Hypothalamus (tissue), 51 donors: ENCODE results near the gene ZER1.
"Not testable (repeated sequence)": the region's sequence is repeated elsewhere in the genome, so short reads cannot be mapped to it uniquely, and the experiment has no call there.

ENCODE experiments used
- DNase-seq, 51 donors: peaks; one replicate each; lab custom pipeline; 2025; lab: John Stamatoyannopoulos, UW

The ZER1 gene

DNA sequence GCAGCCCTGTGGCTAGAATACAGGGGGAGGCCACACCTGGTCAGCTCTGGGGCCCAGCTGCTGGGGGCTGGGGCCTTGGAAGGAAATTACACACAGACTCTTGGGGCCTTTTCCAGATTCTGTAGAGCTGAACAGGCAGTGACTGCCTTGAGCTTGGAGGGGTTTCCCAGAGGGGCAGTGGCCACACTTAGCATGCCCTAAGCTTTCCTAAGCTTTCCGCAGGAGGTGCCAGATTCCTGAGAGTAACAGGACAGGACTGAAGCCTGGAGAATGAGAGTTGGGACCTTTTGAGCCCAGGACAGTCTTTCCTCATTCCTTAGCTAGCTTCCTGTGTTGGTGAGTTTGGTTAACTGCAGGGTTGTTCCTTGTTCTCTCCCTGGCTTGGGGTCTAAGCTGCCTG is 16.7 kb upstream of the ZER1 start:
- DNase-seq = no peak

- DNase-seq = peak in 2 of 51 donors; percentile 19 to 39
Observed at GRCh38 chr9:128787659-128788058, 15.9 kb upstream of the ZER1 start.

DNA sequence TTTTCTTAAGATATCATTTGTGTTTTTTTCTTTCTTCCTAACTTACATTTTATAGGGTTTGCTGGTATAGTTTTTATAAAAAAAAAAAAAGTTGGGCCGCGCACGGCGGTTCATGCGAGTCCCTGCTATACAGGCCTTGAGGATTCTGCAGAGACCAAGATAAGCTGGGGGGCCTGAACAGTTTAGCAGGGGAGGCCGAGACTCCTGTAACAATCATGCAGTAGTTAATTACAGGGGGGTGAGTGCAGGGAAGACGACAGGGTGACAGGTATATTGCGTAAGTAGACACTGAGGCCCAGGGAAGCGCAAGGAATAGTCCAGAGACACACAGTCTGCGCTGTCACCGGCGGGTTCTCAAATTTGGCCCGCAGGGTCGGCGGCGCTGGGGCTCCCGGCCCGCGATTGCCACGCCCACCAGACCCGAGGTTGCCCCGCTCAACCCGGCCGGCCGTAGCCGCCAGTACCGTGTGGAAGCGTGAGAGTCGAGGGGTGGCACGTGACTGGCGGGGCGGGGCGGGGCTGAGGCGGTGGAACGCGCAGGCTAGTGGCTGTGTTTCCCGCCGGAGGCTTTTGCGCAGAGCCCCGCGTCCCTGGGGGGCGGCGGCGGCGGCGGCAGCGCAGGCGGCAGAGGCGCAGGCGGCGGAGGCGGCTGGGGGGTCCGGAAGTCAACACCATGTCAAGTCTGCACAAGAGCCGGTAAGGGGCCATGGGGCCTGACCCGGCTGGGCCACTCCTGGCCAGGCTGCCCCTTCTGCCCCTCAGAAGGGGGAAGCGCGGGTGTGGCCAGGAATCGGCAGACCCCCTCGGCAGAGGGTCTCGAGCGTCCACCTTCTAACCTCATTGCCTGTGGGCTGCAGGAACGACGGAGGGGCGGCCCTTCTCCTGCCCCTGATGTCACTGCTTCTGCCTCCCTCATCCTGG is 15.2 kb upstream of the ZER1 start, which contains the start of gene TBC1D13:
TSS of gene TBC1D13 (plus strand) at position 573 of the 921 bp plus-strand sequence. CDS start at position 674, 101 bp downstream.
- DNase-seq = peak; percentile 43 to 93 (median 82)

DNA sequence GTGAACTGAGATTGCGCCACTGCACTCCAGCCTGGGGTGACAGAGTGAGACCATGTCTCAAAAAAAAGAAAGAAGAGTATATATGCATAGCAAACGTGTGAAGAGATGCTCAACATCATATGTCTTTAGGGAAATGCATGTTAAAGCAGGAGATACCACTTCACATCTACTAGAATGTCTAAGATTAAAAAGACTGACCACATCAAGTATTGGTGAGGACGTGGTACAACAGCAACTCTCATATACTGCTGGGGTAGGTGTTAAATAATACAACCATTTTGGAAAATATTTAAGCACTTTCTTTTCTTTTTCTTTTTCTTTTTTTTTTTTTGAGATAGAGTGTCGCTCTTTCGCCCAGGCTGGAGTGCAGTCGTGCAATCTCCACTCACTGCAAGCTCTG is 13.7 kb upstream of the ZER1 start:
- no peak for DNase-seq

DNA sequence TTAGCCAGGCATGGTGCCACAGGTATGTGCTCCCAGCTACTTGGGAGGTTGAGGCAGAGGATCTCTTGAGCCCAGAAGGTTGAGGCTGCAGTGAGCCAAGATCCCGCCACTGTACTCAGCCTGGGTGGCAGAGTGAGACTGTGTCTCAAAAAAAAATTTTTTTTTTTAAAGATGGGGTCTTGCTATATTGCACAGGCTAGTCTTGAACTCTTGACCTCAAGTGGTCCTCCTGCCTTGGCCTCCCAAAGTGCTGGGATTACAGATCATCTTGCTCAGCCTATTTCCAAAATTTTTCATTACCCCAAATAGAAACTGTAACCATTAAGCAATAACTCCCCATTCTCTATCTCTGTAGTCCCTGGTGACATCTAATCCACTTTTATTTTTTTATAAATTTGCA is 10.9 kb upstream of the ZER1 start:
- no peak for DNase-seq

GRCh38 chr9:128781187-128782070 is 9.7 kb upstream of the ZER1 start:
- DNase-seq = no peak

DNA sequence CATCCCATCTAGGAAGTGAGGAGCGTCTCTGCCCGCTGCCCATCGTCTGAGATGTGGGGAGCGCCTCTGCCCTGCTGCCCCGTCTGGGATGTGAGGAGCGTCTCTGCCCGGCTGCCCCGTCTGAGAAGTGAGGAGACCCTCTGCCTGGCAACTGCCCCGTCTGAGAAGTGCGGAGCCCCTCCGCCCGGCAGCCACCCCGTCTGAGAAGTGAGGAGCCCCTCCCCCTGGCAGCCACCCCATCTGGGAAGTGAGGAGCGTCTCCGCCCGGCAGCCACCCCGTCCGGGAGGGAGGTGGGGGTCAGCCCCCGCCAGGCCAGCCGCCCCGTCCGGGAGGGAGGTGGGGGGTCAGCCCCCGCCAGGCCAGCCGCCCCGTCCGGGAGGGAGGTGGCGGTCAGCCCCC is 8.4 kb upstream of the ZER1 start:
- not testable (repeated sequence) for DNase-seq

- no peak for DNase-seq
Observed at GRCh38 chr9:128774804-128775203, 3.1 kb upstream of the ZER1 start.

DNA sequence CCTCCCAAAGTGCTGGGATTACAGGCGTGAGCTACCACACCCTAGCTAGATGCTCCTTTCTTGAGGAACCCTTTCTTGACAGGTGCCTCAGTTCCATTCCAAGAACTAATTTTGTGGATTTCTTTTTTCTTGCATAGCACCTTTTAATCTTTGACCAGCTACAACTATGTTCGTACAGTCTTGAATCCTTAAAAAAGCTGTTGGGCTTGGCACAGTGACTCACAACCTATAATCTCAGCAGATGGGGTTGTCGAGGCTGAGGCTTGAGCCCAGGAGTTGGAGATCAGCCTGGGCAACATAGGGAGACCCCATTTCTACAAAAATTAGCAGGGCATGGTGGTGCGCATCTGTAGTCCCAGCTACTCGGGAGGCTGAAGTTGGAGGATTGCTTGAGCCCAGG is 1.3 kb upstream of the ZER1 start:
- no peak for DNase-seq

DNA sequence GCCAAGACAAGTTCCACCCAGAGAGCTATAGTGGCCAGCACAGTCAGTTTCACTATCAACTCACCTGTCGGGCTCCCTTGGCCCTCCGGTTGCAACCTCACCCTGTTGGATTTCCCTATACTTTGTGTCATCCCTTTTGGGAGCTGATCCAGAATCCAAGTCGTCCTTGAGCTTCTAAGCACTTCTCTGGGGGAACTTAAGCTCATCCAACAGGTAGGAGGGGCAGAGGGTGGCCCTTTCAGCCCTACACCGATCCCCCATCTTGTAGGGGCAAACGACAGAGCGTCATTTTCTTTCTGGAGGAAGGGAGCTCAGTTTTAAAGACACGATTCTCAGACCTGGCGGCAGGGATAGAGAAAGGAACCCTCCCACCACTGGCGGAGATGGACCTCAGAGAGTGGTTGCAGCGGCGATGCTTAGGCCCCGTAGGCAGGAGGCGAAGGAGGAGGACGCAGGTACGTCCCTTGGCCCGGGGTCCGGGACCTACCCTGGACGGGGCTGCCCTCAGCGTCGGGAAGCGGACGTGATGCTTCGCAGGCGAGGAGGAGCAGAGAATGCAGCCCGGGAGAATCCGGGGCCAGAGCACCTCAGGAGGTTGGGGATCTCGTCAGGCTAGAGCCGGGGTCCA is 519 bp downstream of the ZER1 start:
- peak in 10 of 51 donors; percentile 32 to 68 (median 47) for DNase-seq

- no peak for DNase-seq
Observed at GRCh38 chr9:128770286-128771030, 1.3 kb downstream of the ZER1 start.

DNA sequence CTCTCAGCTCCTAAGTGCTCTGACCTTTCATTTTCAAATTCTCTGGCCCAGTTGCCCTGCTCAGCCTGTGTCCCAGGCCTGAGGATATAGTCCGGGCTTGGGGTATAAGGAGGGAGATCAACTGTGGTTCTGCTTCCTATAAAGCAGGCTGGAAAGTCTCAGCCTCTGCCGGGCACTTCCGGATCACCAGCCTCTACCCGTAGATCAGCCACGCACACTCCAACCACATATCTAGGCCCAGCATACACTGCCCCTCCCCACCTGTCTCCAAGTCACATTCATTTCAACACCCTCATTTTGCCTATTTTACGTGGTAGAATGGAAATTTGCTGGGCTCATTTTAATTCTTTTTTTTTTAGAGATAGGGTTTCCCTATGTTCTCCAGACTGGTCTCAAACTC is 3.1 kb downstream of the ZER1 start:
- DNase-seq = no peak

DNA sequence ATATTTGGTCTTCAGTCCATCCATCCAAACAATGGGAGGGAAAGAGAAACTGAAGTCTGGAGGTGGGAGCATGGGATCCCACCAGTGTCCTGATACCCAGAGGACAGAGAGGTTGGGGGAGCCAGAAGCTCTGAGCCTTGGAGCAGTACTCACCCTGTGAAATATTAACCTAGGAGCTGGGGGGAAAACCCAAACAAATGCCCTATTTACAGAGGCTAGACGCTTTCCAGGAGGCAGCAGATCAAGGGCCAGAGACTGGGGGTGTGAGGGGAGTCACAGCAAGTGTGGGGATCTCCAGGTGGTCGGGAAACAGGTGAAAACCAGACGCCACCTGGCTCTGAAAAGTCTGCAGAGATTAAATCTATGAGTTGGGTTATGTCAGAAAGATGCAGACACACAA is 6.2 kb downstream of the ZER1 start:
- DNase-seq = no peak

DNA sequence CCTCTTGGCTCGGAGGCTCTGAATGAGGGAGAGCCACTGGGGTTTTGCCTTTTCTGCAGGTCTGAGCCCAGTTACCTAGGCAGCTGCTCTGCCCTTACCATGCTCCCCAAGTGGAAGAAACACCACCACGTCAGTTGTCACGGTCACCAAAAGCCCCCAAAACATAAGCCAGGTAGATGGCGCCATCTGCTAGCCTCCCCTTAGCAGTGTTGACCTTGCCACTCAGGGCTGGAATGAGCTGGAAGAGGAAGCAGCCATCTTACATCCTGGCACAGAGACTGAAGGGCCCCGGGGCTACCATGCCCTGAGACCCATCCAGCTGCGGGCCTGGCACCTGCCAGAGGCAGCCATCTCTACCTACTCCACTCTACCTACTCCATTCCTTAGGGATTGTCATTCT is 7.4 kb downstream of the ZER1 start:
- no peak for DNase-seq

GRCh38 chr9:128762671-128763449 is 8.9 kb downstream of the ZER1 start:
- DNase-seq = peak in 8 of 51 donors; percentile 4 to 40 (median 20)

DNA sequence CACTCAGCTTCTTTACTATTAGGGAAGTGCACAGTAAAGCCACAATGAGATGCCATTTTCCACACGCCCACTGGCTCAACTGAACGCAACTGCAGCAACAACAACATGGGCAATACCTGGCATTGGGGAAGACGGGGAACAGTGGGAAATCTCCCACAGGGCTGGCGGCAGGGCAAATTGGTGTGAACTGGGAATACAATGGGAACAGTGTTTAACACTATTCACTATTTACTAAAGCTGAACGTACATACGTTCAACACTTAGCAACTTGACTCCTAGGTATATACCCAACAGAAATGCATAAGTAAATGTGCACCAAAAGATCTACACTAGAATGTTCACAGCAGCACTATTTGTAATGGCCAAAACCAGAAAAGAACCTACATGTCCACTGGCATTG is 14.1 kb downstream of the ZER1 start:
- DNase-seq = no peak

DNA sequence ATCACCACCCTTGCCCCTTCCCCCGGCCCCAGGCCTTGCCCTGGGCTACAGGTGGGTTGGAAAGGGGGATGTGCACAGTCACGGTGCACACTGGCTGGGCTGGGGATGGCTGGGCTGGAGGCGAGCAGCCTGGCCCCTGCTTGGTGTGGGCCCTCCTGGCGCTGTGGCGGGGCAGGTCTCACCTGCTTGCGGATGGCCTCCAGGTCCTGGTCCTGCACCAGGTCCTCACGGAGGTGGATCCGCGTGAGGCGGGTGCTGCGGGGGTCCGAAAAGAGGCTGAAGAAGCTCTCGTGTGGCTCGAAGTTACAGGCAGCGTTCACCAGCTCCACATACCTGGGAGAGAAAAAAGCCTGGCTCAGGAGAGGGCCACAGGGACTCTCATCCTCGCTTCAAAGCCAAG is 18.1 kb downstream of the ZER1 start:
- no peak for DNase-seq

GRCh38 chr9:128750926-128751595 is 20.7 kb downstream of the ZER1 start:
- DNase-seq = no peak

GRCh38 chr9:128747241-128747640 is 24.5 kb downstream of the ZER1 start:
- no peak for DNase-seq
